Measurements from ENCODE around the gene WDR27.

WDR27 gene

GRCh38 chr6:169720207-169720855 lies 18.5 kb upstream of the WDR27 start:
- no peak overlapping the region for H3K4ac ChIP-seq (ENCODE audit: low read length)
- peaks cover 6% of the 10 kb centered on the region for H3K79me1 ChIP-seq (ENCODE audit: low read depth, low read length)
- H3K4me3 ChIP-seq (ENCODE audit: low read length in 2 of 2): no peak overlapping the region
- H2BK15ac ChIP-seq (ENCODE audit: low read length): no peak overlapping the region
- H3K9ac ChIP-seq (ENCODE audit: low read depth, low read length, poor library complexity): no peak overlapping the region
- H3K14ac ChIP-seq (ENCODE audit: low read length): no peak overlapping the region
- no peak overlapping the region for H4K91ac ChIP-seq (ENCODE audit: low read depth, low read length, poor library complexity)
- no peak overlapping the region for H2BK12ac ChIP-seq (ENCODE audit: low read length)
- H3K23ac ChIP-seq (ENCODE audit: low read depth, low read length, poor library complexity): no peak overlapping the region
- H3K18ac ChIP-seq (ENCODE audit: low read length): no peak overlapping the region
- H3K4me1 ChIP-seq (ENCODE audit: control insufficient read depth in 2 of 2, insufficient read depth in 1 of 2, low read depth in 1 of 2, low read length in 2 of 2): peaks cover 5 to 7% of the 10 kb centered on the region in 2 donors
- H2AK5ac ChIP-seq (ENCODE audit: low read depth, low read length): no peak overlapping the region
- WGBS, 2 donors (ENCODE audit: extremely low coverage in 2 of 2, insufficient read length in 2 of 2, insufficient replicate concordance in 1 of 2): 100% methylated on average over 1 of the region's 3 CpGs; no CpG with 5 or more reads in 1 of the 2 donors
- H2BK5ac ChIP-seq (ENCODE audit: low read length): no peak overlapping the region
- no peaks in the 10 kb centered on the region for H3K9me3 ChIP-seq (replicated peaks in 1 of 2; ENCODE audit: control insufficient read depth in 2 of 2, insufficient read depth in 1 of 2, low read depth in 1 of 2, low read length in 2 of 2)
- peaks cover 3 to 59% of the 10 kb centered on the region in 2 donors for H3K36me3 ChIP-seq (replicated peaks in 1 of 2; ENCODE audit: control insufficient read depth in 2 of 2, insufficient read depth in 2 of 2, low read length in 2 of 2)
- H3K27ac ChIP-seq (replicated peaks; ENCODE audit: low read length): no peak overlapping the region
- H3K4me2 ChIP-seq (ENCODE audit: insufficient read depth, low read length, poor library complexity, severe bottlenecking): no peak overlapping the region
- no peak overlapping the region for H4K8ac ChIP-seq (ENCODE audit: low read depth, low read length)
- no peak overlapping the region for H2BK120ac ChIP-seq (ENCODE audit: low read depth, low read length)
- no peak for DNase-seq (ENCODE audit: low spot score)
- no peak overlapping the region for H2AFZ ChIP-seq (ENCODE audit: low read length)
- H3K27me3 ChIP-seq (ENCODE audit: control insufficient read depth in 3 of 3, insufficient read depth in 3 of 3, low read depth in 1 of 3, low read length in 3 of 3): peaks cover 0 to 2% (median 0%) of the 10 kb centered on the region in 3 experiments

- peaks cover 5 to 71% of the 10 kb centered on the region in 2 donors for H3K36me3 ChIP-seq (replicated peaks in 1 of 2; ENCODE audit: control insufficient read depth in 2 of 2, insufficient read depth in 2 of 2, low read length in 2 of 2)
- H3K4me1 ChIP-seq (ENCODE audit: control insufficient read depth in 2 of 2, insufficient read depth in 1 of 2, low read depth in 1 of 2, low read length in 2 of 2): peaks cover 5 to 7% of the 10 kb centered on the region in 2 donors
These were observed 17.3 kb upstream of the WDR27 start for GRCh38 chr6:169719117-169719516.

GRCh38 chr6:169714595-169714994 lies 12.8 kb upstream of the WDR27 start:
- H3K36me3 ChIP-seq (replicated peaks in 1 of 2; ENCODE audit: control insufficient read depth in 2 of 2, insufficient read depth in 2 of 2, low read length in 2 of 2): peaks cover 12 to 97% of the 10 kb centered on the region in 2 donors

More at GRCh38 chr6:169719117-169719516, 17.3 kb upstream of the WDR27 start:
- Histone ChIP-seq H3K9me3 (replicated peaks in 1 of 2; ENCODE audit: control insufficient read depth in 2 of 2, insufficient read depth in 1 of 2, low read depth in 1 of 2, low read length in 2 of 2) (no peaks in the 10 kb centered on the region), H3K4me3 (ENCODE audit: low read length in 2 of 2) (no peak overlapping the region), H3K23ac (ENCODE audit: low read depth, low read length, poor library complexity) (no peak overlapping the region), H3K4ac (ENCODE audit: low read length) (no peak overlapping the region), H2BK120ac (ENCODE audit: low read depth, low read length) (no peak overlapping the region), H4K8ac (ENCODE audit: low read depth, low read length) (no peak overlapping the region), H3K14ac (ENCODE audit: low read length) (no peak overlapping the region), H2AFZ (ENCODE audit: low read length) (no peak overlapping the region), H2AK5ac (ENCODE audit: low read depth, low read length) (no peak overlapping the region), H3K79me1 (ENCODE audit: low read depth, low read length) (peaks cover 7% of the 10 kb centered on the region), H3K18ac (ENCODE audit: low read length) (no peak overlapping the region), H3K27me3 (ENCODE audit: control insufficient read depth in 3 of 3, insufficient read depth in 3 of 3, low read depth in 1 of 3, low read length in 3 of 3) (peaks cover 0 to 2% (median 0%) of the 10 kb centered on the region in 3 experiments), H3K4me2 (ENCODE audit: insufficient read depth, low read length, poor library complexity, severe bottlenecking) (no peak overlapping the region), H2BK5ac (ENCODE audit: low read length) (no peak overlapping the region), H3K9ac (ENCODE audit: low read depth, low read length, poor library complexity) (no peak overlapping the region), H4K91ac (ENCODE audit: low read depth, low read length, poor library complexity) (no peak overlapping the region), H3K27ac (replicated peaks; ENCODE audit: low read length) (no peak overlapping the region), H2BK15ac (ENCODE audit: low read length) (no peak overlapping the region), H2BK12ac (ENCODE audit: low read length) (no peak overlapping the region)
- no CpG with 5 or more reads among the region's 4 CpGs for WGBS, 2 donors (ENCODE audit: extremely low coverage in 2 of 2, insufficient read length in 2 of 2, insufficient replicate concordance in 1 of 2)
- DNase-seq (ENCODE audit: low spot score): no peak

GRCh38 chr6:169714178-169714577 lies 12.3 kb upstream of the WDR27 start:
- Histone ChIP-seq H3K9ac (ENCODE audit: low read depth, low read length, poor library complexity) (no peak overlapping the region), H3K18ac (ENCODE audit: low read length) (no peak overlapping the region), H2BK15ac (ENCODE audit: low read length) (no peak overlapping the region), H3K4ac (ENCODE audit: low read length) (no peak overlapping the region), H3K4me1 (ENCODE audit: control insufficient read depth in 2 of 2, insufficient read depth in 1 of 2, low read depth in 1 of 2, low read length in 2 of 2) (no peaks in the 10 kb centered on the region), H3K27me3 (ENCODE audit: control insufficient read depth in 3 of 3, insufficient read depth in 3 of 3, low read depth in 1 of 3, low read length in 3 of 3) (no peaks in the 10 kb centered on the region), H3K36me3 (replicated peaks in 1 of 2; ENCODE audit: control insufficient read depth in 2 of 2, insufficient read depth in 2 of 2, low read length in 2 of 2) (peaks cover 12 to 97% of the 10 kb centered on the region in 2 donors), H3K14ac (ENCODE audit: low read length) (no peak overlapping the region), H2BK120ac (ENCODE audit: low read depth, low read length) (no peak overlapping the region), H2AFZ (ENCODE audit: low read length) (no peak overlapping the region), H3K27ac (replicated peaks; ENCODE audit: low read length) (no peak overlapping the region), H2BK12ac (ENCODE audit: low read length) (no peak overlapping the region), H3K23ac (ENCODE audit: low read depth, low read length, poor library complexity) (no peak overlapping the region), H3K9me3 (replicated peaks in 1 of 2; ENCODE audit: control insufficient read depth in 2 of 2, insufficient read depth in 1 of 2, low read depth in 1 of 2, low read length in 2 of 2) (no peaks in the 10 kb centered on the region), H2BK5ac (ENCODE audit: low read length) (no peak overlapping the region), H2AK5ac (ENCODE audit: low read depth, low read length) (no peak overlapping the region), H4K8ac (ENCODE audit: low read depth, low read length) (no peak overlapping the region), H3K4me2 (ENCODE audit: insufficient read depth, low read length, poor library complexity, severe bottlenecking) (no peak overlapping the region), H3K4me3 (ENCODE audit: low read length in 2 of 2) (no peak overlapping the region), H4K91ac (ENCODE audit: low read depth, low read length, poor library complexity) (no peak overlapping the region), H3K79me1 (ENCODE audit: low read depth, low read length) (peaks cover 4% of the 10 kb centered on the region)
- WGBS, 2 donors (ENCODE audit: extremely low coverage in 2 of 2, insufficient read length in 2 of 2, insufficient replicate concordance in 1 of 2): no CpG with 5 or more reads among the region's 2 CpGs
- no peak for DNase-seq (ENCODE audit: low spot score)

More at GRCh38 chr6:169714595-169714994, 12.8 kb upstream of the WDR27 start:
- no peak overlapping the region for H2BK15ac ChIP-seq (ENCODE audit: low read length)
- WGBS, 2 donors (ENCODE audit: extremely low coverage in 2 of 2, insufficient read length in 2 of 2, insufficient replicate concordance in 1 of 2): no CpG with 5 or more reads among the region's 9 CpGs
- H2BK5ac ChIP-seq (ENCODE audit: low read length): no peak overlapping the region
- peaks cover 4% of the 10 kb centered on the region for H3K79me1 ChIP-seq (ENCODE audit: low read depth, low read length)
- H2BK12ac ChIP-seq (ENCODE audit: low read length): no peak overlapping the region
- H3K9ac ChIP-seq (ENCODE audit: low read depth, low read length, poor library complexity): no peak overlapping the region
- DNase-seq (ENCODE audit: low spot score): no peak
- H4K91ac ChIP-seq (ENCODE audit: low read depth, low read length, poor library complexity): no peak overlapping the region
- H2BK120ac ChIP-seq (ENCODE audit: low read depth, low read length): no peak overlapping the region
- no peak overlapping the region for H3K4me3 ChIP-seq (ENCODE audit: low read length in 2 of 2)
- no peak overlapping the region for H3K4me2 ChIP-seq (ENCODE audit: insufficient read depth, low read length, poor library complexity, severe bottlenecking)
- no peak overlapping the region for H2AK5ac ChIP-seq (ENCODE audit: low read depth, low read length)
- no peak overlapping the region for H3K4ac ChIP-seq (ENCODE audit: low read length)
- no peaks in the 10 kb centered on the region for H3K27me3 ChIP-seq (ENCODE audit: control insufficient read depth in 3 of 3, insufficient read depth in 3 of 3, low read depth in 1 of 3, low read length in 3 of 3)
- H3K18ac ChIP-seq (ENCODE audit: low read length): no peak overlapping the region
- no peaks in the 10 kb centered on the region for H3K9me3 ChIP-seq (replicated peaks in 1 of 2; ENCODE audit: control insufficient read depth in 2 of 2, insufficient read depth in 1 of 2, low read depth in 1 of 2, low read length in 2 of 2)
- no peak overlapping the region for H4K8ac ChIP-seq (ENCODE audit: low read depth, low read length)
- H3K23ac ChIP-seq (ENCODE audit: low read depth, low read length, poor library complexity): no peak overlapping the region
- no peak overlapping the region for H2AFZ ChIP-seq (ENCODE audit: low read length)
- no peak overlapping the region for H3K27ac ChIP-seq (replicated peaks; ENCODE audit: low read length)
- H3K4me1 ChIP-seq (ENCODE audit: control insufficient read depth in 2 of 2, insufficient read depth in 1 of 2, low read depth in 1 of 2, low read length in 2 of 2): no peaks in the 10 kb centered on the region
- no peak overlapping the region for H3K14ac ChIP-seq (ENCODE audit: low read length)
